Astrocyte of the spinal cord (primary cell): ENCODE results near the gene RNF214.
"Not testable (repeated sequence)": the region's sequence is repeated elsewhere in the genome, so short reads cannot be mapped to it uniquely, and the experiment has no call there.

Experiments
- DNase-seq: peaks from one replicate; pipeline ENCODE4 v3.0.0; 2011; ENCODE audit warnings: low read depth, low spot score
- H3K4me3 ChIP-seq: 2 replicates; pipeline ENCODE4 v1.5.1; 2011; ENCODE audit warnings: low read depth, mild to moderate bottlenecking, low read length, moderate library complexity
- in situ Hi-C: cut with HindIII; loops from 2 replicates; pipeline ENCODE4 v1.10.0; 2017; ENCODE audit warnings: low sequenced_read_pairs
- TF ChIP-seq, protein P1 (sequence below): IDR thresholded peaks from 2 replicates; pipeline ENCODE4 v1.5.1; 2012; ENCODE audit warnings: low read depth, mild to moderate bottlenecking, low read length, inconsistent platforms

RNF214 gene

DNA sequence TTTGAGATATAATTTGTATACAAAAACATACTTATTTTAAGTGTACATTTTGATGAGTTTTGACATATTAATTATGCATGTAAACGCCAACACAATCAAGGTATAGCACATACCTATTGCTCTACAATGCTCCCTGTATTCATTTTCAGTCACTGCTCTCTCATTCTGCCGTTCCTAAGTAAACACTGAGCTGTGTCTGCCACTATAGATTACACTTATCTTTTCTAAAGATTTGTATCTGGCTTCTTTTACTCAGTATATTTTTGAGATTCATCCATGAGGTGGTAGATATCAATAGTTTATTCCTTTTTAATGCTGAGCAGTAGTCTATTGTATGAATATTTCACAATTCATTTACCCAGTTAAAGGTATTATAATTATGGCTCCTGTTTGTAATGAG is 33.3 kb downstream of the RNF214 start:
- in situ Hi-C loops = no loop called here
- no peak for DNase-seq
- H3K4me3 ChIP-seq = no peak overlapping the region
- TF ChIP-seq, protein P1, sequence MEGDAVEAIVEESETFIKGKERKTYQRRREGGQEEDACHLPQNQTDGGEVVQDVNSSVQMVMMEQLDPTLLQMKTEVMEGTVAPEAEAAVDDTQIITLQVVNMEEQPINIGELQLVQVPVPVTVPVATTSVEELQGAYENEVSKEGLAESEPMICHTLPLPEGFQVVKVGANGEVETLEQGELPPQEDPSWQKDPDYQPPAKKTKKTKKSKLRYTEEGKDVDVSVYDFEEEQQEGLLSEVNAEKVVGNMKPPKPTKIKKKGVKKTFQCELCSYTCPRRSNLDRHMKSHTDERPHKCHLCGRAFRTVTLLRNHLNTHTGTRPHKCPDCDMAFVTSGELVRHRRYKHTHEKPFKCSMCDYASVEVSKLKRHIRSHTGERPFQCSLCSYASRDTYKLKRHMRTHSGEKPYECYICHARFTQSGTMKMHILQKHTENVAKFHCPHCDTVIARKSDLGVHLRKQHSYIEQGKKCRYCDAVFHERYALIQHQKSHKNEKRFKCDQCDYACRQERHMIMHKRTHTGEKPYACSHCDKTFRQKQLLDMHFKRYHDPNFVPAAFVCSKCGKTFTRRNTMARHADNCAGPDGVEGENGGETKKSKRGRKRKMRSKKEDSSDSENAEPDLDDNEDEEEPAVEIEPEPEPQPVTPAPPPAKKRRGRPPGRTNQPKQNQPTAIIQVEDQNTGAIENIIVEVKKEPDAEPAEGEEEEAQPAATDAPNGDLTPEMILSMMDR = no peak

DNA sequence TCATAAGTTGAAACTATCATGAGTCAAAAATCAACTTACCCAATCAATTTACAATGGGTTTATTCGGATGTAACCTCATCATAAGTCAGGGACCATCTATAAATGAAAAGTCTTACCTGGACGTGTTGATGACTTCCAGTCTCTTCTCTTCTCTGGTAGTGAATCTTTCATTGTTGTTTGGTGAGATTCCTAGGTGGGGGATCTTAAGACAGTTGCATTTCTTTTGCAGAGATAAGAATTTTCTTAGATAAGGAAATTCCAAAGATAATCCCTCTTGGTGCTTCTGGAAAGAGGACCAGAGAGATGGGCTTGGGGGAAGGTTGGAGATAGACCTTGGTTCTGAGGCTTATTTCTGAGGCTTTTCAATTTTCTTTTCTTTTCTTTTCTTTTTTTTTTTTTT is 37.4 kb downstream of the RNF214 start:
- H3K4me3 ChIP-seq = no peak overlapping the region
- in situ Hi-C loops = no loop called here
- no peak for DNase-seq
- TF ChIP-seq, protein P1 = no peak

DNA sequence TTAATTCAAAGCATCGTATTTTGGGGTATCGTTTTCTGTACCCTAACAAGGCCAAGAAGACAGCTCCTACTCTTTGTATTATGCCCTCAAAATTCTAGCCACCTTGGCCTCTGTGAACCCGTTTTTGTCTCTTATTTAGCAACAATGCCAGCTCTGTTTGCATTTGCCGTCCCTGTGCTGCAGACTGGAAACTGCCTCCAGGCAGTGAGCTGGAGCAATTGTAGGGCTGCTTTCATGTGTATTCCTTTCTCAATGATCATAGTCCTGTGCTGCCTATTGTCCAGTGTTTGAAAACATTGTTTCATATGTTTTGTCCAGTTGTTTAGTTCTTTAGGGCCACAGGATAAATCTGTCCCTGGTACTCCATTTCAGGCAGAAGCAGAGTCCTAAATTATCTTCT is 38.7 kb downstream of the RNF214 start:
- no peak overlapping the region for H3K4me3 ChIP-seq
- no peak for DNase-seq
- TF ChIP-seq, protein P1 = no peak
- in situ Hi-C loops = no loop called here

DNA sequence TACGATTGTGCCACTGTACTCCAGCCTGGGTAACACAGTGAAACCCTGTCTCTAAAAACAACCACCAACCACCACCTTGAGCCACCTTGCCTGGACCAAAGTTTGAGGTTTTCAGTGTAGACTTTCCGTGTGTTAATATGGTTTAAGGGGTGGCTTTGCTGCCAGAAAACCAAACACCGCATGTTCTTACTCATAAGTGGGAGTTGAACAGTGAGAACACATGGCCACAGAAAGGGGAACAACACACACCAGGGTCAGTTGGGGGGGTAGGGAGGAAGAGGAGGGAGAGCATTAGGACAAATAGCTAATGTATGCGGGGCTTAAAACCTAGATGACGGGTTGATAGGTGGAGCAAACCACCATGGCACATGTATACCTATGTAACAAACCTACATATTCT is 39.7 kb downstream of the RNF214 start:
- DNase-seq, in situ Hi-C loops, H3K4me3 ChIP-seq: not testable (repeated sequence)

DNA sequence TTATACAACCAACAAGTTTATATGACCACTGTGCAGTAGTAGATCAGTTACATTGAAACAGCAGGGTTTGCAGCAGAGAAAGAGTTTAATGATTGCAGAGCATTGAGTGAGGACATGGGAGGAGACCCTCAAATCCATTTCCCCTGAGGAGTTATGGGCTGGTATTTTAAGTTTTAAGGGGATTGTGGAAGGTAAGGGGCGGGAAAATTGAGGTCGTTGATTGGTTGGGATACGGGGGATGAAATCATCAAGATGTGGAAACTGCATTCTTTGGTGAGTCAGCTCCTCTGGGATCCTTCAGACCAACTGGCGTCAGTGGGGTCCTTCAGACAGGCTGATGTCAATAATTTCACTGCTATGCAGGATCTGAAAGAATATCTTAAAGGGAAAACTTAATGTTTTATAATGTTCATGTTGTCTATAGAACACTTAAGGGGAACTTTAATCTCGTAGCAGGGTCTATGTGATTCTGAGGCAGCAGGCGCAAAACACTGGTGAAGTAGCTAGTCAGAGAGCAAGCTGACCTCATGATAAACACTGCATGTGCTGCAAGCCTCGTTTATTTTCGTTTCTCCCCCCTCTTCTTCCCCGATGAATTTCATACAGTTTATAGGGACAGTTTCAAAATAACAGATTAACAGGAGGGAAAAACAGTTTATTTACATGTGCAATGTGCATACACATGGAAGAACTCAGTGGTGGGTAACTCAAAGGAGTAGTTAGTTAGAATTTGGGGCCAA is 41.2 kb downstream of the RNF214 start:
- H3K4me3 ChIP-seq = no peak overlapping the region

DNA sequence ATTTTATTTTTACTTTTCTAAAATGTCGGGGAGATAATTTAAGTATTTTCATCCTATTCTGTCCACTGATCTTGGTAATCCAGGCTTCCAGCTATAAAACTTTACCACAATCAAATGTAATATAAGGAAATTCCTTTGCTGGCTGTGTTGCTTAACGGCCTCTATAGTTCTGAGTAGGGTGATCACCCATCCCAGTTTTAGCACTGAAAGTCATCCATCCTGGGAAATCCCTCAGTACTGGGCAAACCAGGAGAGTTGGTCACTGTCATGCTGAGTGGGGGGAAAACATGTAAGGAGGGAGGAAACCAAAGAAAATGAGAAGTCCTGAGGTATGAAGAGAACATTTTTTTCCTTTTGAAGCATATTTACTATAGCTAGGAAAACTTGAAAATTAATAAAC is 45.9 kb downstream of the RNF214 start:
- TF ChIP-seq, protein P1 = no peak
- no peak for DNase-seq
- in situ Hi-C loops = no loop called here
- H3K4me3 ChIP-seq = no peak overlapping the region

More for the DNA sequence above, 41.2 kb downstream of the RNF214 start:
- peak; percentile 82 for DNase-seq
- in situ Hi-C loops = no loop called here
- TF ChIP-seq, protein P1 = no peak

DNA sequence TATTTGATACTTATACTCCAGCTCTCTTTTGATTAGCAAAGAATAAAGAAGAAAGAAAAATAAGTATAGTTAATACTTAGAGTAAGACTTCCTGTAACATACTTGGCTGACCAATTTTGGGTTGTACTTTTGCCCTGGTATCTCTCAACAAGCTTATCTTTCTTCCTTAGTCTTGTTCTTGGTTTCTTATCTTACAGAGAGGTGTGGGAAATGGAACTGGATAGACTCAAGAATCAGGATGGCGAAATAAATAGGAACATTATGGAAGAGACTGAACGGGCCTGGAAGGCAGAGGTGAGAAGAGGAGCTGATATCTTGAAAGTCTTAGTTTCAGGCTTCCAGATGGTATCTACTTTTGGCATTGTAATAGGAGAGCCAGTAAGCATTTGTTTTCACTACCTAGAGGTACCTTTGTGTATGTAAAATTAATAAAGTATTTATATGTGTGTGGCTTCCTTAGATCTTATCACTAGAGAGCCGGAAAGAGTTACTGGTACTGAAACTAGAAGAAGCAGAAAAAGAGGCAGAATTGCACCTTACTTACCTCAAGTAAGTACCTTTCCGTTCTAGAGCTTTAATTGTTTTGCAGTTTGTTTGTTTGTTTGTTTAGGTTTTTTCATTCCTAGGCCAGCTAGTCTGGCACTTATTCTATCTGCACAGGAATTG is 47.4 kb downstream of the RNF214 start:
- no peak for DNase-seq
- TF ChIP-seq, protein P1 = no peak
- in situ Hi-C loops = no loop called here
- no peak overlapping the region for H3K4me3 ChIP-seq
